WI38 (cell line): ENCODE results near the gene GRIA4.

Source experiments
- H3K4me3 ChIP-seq: 2 replicates; pipeline ENCODE4 v1.5.1; 2011; ENCODE audit warnings: low read depth, mild to moderate bottlenecking, control low read depth, low read length
- CTCF ChIP-seq: IDR thresholded peaks from 2 replicates; pipeline ENCODE4 v1.5.1; 2012; ENCODE audit warnings: low read depth, mild to moderate bottlenecking, control low read depth, low read length

GRIA4 gene

DNA sequence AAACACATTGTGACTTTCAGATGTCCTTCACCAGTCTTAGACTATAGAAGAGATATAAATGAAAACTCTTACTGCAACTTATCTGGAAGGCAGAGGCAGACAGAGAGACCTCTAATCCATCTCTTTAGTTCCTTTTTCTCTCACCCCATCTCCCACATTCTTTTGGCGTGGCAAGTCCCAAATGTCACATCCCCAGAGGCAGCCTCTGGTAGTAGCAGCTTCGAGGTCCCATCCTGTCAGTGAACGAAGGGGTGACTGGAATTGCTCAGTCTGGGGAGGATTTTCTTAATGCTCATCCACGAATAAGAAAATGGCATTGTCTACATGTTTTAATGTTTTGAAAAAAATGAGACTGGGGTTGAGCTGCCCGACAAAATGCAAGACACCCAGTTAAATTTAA is 201.4 kb downstream of the GRIA4 start:
- TF ChIP-seq CTCF: no peak
- H3K4me3 ChIP-seq: no peak overlapping the region

- no peak overlapping the region for H3K4me3 ChIP-seq
- TF ChIP-seq CTCF: no peak
These were observed 211.5 kb downstream of the GRIA4 start for GRCh38 chr11:105821372-105821771.

GRCh38 chr11:105821781-105822180 is 211.9 kb downstream of the GRIA4 start:
- no peak overlapping the region for H3K4me3 ChIP-seq
- no peak for TF ChIP-seq CTCF

DNA sequence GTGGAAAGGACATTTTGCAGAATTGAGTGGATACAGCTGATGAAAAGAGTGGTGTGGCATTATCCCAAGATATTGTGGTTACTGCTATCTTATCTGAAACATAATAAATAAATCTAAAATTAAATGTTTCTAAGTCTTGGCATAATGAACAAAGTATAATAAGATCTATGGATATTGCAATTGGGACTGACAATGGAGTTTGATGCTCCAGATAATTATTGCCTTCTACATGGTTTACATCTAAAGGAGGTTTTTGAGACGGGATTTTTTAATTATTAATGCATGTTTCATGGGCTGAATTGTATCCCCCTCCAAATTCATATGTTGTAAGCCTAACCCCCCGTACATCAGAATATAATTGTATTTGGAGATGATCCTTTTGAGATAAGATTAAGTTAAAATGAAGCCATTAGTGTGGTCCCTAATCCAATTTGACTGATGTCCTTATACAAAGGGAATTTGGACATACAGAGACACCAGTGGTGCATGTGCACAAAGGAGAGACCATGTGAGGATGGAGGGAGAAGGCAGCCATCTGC is 213.7 kb downstream of the GRIA4 start:
- H3K4me3 ChIP-seq: no peak overlapping the region
- TF ChIP-seq CTCF: no peak

- H3K4me3 ChIP-seq: no peak overlapping the region
- no peak for TF ChIP-seq CTCF
These were observed 214.7 kb downstream of the GRIA4 start for GRCh38 chr11:105824457-105825013.

- H3K4me3 ChIP-seq: no peak overlapping the region
- no peak for TF ChIP-seq CTCF
These were observed 215.3 kb downstream of the GRIA4 start for GRCh38 chr11:105825141-105825540.

- TF ChIP-seq CTCF: no peak
- H3K4me3 ChIP-seq: no peak overlapping the region
These were observed 218.0 kb downstream of the GRIA4 start for GRCh38 chr11:105827906-105828305.
